NB4 (cell line): ENCODE data around the gene IL1RL2.

Experiments
- DNase-seq: peaks from one replicate; pipeline ENCODE4 v3.0.0; 2010; ENCODE audit warnings: low read depth
- H3K4me3 ChIP-seq: one replicate; pipeline ENCODE4 v1.5.1; 2011; ENCODE audit warnings: mild to moderate bottlenecking, low read depth, low read length, moderate library complexity
- MYC ChIP-seq: IDR thresholded peaks from 2 replicates; pipeline ENCODE4 v1.6.1; 2011; ENCODE audit warnings: low read depth, low read length
- POLR2A ChIP-seq: IDR thresholded peaks from 2 replicates; pipeline ENCODE4 v1.6.1; 2011; ENCODE audit warnings: mild to moderate bottlenecking; ENCODE audit not compliant: insufficient read length; ENCODE audit errors: extremely low read depth
- TF ChIP-seq, protein P1 (sequence below): IDR thresholded peaks from 2 replicates; pipeline ENCODE4 v1.6.1; 2011; ENCODE audit warnings: low read depth, low read length
- TF ChIP-seq, protein P2 (sequence below): IDR thresholded peaks from one replicate; pipeline ENCODE4 v1.5.1; 2012; ENCODE audit warnings: low read depth, low read length

IL1RL2 gene

DNA sequence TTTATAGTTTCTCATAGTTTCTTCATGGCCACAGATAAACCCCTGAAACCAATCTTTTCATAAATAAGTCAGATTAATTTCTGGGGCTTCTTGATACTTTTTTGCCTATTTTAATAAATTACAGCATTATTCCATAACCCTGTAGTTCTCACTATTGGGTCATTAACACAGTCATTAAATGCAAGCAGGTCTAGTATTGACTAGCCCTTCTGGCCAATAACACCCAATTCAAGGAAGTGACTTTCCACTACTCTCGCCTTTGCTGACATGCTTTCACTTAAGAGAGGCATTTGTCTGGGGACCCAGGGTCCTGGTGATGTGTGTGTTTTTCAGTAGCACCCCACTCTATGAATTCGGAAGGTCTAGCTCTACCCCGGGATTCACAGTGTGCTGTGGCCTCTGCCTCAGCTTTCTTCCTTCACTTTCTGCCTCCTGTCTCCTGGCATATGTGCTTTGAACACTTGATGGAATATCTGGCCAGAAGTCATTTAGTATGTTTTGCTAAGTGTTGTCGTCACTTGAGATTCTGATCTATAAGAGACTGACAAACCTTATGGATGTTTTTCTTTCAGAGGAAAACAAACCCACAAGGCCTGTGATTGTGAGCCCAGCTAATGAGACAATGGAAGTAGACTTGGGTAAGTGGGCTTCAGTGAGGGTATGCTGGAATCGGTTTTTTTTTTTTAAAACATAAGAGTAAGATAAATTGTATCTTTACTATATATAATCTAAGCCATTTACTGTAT lies 18.6 kb upstream of the IL1RL2 start:
- TF ChIP-seq MYC (no peak), POLR2A (no peak)
- TF ChIP-seq, protein P1, sequence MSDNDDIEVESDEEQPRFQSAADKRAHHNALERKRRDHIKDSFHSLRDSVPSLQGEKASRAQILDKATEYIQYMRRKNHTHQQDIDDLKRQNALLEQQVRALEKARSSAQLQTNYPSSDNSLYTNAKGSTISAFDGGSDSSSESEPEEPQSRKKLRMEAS = no peak
- TF ChIP-seq, protein P2, sequence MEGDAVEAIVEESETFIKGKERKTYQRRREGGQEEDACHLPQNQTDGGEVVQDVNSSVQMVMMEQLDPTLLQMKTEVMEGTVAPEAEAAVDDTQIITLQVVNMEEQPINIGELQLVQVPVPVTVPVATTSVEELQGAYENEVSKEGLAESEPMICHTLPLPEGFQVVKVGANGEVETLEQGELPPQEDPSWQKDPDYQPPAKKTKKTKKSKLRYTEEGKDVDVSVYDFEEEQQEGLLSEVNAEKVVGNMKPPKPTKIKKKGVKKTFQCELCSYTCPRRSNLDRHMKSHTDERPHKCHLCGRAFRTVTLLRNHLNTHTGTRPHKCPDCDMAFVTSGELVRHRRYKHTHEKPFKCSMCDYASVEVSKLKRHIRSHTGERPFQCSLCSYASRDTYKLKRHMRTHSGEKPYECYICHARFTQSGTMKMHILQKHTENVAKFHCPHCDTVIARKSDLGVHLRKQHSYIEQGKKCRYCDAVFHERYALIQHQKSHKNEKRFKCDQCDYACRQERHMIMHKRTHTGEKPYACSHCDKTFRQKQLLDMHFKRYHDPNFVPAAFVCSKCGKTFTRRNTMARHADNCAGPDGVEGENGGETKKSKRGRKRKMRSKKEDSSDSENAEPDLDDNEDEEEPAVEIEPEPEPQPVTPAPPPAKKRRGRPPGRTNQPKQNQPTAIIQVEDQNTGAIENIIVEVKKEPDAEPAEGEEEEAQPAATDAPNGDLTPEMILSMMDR = no peak
- no peak for DNase-seq
- H3K4me3 ChIP-seq = no peak overlapping the region

DNA sequence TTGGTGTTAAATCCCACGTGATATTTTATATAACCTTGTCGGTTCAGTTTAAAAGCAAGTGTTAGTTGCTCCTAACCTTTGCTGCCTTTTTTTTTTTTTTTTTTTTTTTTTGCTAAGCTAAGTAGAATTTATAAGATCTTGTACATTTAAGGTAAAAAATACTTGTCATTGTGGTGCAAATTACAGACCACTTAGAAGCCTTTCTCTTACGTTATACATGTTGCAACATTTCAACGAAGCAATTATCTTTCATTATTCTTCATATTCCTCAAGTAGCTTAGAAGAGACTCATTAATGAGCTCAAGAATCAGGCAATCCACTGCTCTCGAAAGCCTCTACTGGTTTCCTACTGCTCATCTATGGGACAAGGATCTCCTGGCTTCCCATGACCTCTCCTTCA lies 14.9 kb upstream of the IL1RL2 start:
- peak; percentile 8 for DNase-seq
- H3K4me3 ChIP-seq = no peak overlapping the region
- TF ChIP-seq, protein P2 = no peak
- TF ChIP-seq POLR2A (no peak), MYC (no peak)
- TF ChIP-seq, protein P1 = no peak

DNA sequence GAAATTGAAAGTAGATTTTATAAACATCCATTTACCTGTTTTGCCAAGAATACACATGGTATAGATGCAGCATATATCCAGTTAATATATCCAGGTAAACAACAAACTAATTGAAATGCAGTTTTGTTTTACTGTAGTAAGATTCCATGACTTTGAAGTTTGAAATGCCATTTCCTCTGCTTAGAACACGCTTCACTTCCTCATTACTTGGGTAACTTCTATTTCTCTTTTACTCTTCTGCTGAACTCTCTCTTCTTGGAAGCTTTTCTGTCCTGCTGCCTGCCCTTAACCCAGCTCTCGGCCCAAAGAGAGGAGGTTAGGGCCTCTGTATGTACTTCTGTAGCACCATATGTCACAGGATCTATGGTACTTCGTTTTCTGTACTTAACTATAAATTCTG lies 14.1 kb upstream of the IL1RL2 start:
- H3K4me3 ChIP-seq = no peak overlapping the region
- TF ChIP-seq, protein P1 = no peak
- no peak for TF ChIP-seq POLR2A
- TF ChIP-seq, protein P2 = no peak
- no peak for TF ChIP-seq MYC
- DNase-seq = peak; percentile 10

DNA sequence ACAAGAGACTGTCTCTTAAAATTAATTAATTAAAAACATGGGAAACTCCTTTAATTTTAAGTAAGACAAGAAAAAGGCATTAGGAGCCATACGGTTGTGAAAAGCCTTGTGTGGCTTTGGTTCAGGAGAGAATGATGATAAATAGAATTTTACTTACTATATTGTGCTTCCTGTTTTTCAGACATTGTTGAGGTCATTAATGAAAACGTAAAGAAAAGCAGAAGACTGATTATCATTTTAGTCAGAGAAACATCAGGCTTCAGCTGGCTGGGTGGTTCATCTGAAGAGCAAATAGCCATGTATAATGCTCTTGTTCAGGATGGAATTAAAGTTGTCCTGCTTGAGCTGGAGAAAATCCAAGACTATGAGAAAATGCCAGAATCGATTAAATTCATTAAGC lies 10.7 kb upstream of the IL1RL2 start:
- no peak overlapping the region for H3K4me3 ChIP-seq
- no peak for DNase-seq
- TF ChIP-seq MYC (no peak), POLR2A (no peak)
- TF ChIP-seq, protein P1 = no peak
- TF ChIP-seq, protein P2 = no peak

DNA sequence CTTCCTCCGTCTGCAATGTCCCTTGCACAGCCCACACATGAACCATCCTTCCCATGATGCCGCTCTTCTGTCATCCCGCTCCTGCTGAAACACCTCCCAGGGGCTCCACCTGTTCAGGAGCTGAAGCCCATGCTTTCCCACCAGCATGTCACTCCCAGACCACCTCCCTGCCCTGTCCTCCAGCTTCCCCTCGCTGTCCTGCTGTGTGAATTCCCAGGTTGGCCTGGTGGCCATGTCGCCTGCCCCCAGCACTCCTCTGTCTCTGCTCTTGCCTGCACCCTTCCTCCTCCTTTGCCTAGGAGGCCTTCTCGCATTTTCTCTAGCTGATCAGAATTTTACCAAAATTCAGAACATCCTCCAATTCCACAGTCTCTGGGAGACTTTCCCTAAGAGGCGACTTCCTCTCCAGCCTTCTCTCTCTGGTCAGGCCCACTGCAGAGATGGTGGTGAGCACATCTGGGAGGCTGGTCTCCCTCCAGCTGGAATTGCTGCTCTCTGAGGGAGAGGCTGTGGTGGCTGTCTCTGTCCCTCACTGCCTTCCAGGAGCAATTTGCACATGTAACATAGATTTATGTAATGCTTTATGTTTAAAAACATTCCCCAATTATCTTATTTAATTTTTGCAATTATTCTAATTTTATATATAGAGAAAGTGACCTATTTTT lies 8.9 kb upstream of the IL1RL2 start:
- DNase-seq = no peak
- no peak overlapping the region for H3K4me3 ChIP-seq
- TF ChIP-seq POLR2A = no peak
- no peak for TF ChIP-seq MYC
- TF ChIP-seq, protein P1 = no peak
- TF ChIP-seq, protein P2 = no peak
